Astrocyte (in vitro differentiated cells and primary cell): ENCODE results near the gene ARHGAP12.

Source experiments
- EZH2 ChIP-seq: IDR thresholded peaks from 2 replicates; pipeline ENCODE4 v1.6.1; 2012; ENCODE audit warnings: mild to moderate bottlenecking, low read length, inconsistent platforms; ENCODE audit not compliant: insufficient read depth
- TF ChIP-seq, protein P1 (sequence below): IDR thresholded peaks from 2 replicates; pipeline ENCODE4 v1.5.1; 2011; ENCODE audit warnings: low read depth, mild to moderate bottlenecking, inconsistent platforms, low read length, moderate library complexity; ENCODE audit not compliant: insufficient read depth

GRCh38 chr10:31884386-31884785, 44.2 kb downstream of the ARHGAP12 start:
- TF ChIP-seq, protein P1, sequence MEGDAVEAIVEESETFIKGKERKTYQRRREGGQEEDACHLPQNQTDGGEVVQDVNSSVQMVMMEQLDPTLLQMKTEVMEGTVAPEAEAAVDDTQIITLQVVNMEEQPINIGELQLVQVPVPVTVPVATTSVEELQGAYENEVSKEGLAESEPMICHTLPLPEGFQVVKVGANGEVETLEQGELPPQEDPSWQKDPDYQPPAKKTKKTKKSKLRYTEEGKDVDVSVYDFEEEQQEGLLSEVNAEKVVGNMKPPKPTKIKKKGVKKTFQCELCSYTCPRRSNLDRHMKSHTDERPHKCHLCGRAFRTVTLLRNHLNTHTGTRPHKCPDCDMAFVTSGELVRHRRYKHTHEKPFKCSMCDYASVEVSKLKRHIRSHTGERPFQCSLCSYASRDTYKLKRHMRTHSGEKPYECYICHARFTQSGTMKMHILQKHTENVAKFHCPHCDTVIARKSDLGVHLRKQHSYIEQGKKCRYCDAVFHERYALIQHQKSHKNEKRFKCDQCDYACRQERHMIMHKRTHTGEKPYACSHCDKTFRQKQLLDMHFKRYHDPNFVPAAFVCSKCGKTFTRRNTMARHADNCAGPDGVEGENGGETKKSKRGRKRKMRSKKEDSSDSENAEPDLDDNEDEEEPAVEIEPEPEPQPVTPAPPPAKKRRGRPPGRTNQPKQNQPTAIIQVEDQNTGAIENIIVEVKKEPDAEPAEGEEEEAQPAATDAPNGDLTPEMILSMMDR = no peak
- no peak for TF ChIP-seq EZH2
